Astrocyte of the cerebellum (primary cell): ENCODE data around the gene CDX2.
"Not testable (repeated sequence)": the region's sequence is repeated elsewhere in the genome, so short reads cannot be mapped to it uniquely, and the experiment has no call there.

Source experiments
- DNase-seq: peaks from one replicate; pipeline ENCODE4 v3.0.0-alpha.2; 2011; ENCODE audit warnings: low read depth
- H3K4me3 ChIP-seq: 2 replicates; pipeline ENCODE4 v1.5.1; 2011; ENCODE audit warnings: mild to moderate bottlenecking, low read depth, low read length, moderate library complexity
- in situ Hi-C: cut with HindIII; loops from 2 replicates; pipeline ENCODE4 v1.10.0; 2017; ENCODE audit warnings: low sequenced_read_pairs
- TF ChIP-seq, protein P1 (sequence below): IDR thresholded peaks from 2 replicates; pipeline ENCODE4 v1.5.1; 2012; ENCODE audit warnings: low read length, low read depth, moderate library complexity, mild to moderate bottlenecking; ENCODE audit errors: missing control alignments

CDX2 gene, protein sequence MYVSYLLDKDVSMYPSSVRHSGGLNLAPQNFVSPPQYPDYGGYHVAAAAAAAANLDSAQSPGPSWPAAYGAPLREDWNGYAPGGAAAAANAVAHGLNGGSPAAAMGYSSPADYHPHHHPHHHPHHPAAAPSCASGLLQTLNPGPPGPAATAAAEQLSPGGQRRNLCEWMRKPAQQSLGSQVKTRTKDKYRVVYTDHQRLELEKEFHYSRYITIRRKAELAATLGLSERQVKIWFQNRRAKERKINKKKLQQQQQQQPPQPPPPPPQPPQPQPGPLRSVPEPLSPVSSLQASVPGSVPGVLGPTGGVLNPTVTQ

DNA sequence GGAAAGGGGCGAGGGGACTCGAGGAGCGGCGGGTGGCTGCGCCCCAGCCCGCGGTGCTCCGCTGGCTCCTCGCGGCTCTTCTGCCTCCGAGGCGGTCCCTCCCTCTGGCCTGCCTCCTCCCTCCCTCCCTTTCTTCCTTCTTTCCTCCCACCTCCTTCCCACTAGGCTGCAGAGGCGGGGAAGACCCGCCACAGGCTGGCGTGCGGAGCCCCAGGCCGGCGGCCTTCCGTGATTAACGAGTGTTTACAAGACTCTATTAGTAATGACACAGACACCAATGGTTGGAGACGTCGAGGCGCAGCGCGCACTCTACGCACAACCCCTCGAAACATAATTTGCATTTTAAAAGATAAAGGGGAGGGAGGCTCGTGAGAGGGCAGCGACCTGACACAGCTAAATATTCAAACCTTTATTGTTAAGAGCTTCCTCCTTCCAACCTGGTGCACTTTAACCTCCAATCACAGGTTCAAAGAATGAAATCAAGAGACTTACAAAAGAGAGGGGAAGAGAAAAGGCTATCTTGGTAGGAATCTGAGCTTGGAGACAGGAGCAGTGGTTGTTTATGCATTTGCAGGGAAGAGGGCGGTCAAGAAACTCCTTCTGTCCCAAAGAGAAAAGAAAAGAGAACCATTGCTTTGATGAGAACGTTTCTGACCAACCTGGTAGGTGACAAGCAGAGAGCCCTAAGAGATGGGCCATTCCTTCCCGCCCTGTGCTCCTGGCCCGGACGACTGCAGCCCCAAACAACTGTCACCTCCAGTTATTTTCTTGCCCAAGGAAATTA is at the start of gene CDX2:
TSS of gene CDX2 (minus strand) at position 234 of the 784 bp plus-strand sequence. CDS start 309 bp downstream, outside the sequence.
- TF ChIP-seq, protein P1, sequence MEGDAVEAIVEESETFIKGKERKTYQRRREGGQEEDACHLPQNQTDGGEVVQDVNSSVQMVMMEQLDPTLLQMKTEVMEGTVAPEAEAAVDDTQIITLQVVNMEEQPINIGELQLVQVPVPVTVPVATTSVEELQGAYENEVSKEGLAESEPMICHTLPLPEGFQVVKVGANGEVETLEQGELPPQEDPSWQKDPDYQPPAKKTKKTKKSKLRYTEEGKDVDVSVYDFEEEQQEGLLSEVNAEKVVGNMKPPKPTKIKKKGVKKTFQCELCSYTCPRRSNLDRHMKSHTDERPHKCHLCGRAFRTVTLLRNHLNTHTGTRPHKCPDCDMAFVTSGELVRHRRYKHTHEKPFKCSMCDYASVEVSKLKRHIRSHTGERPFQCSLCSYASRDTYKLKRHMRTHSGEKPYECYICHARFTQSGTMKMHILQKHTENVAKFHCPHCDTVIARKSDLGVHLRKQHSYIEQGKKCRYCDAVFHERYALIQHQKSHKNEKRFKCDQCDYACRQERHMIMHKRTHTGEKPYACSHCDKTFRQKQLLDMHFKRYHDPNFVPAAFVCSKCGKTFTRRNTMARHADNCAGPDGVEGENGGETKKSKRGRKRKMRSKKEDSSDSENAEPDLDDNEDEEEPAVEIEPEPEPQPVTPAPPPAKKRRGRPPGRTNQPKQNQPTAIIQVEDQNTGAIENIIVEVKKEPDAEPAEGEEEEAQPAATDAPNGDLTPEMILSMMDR = no peak
- no peak within 1 kb of the TSS for H3K4me3 ChIP-seq
- no peak for DNase-seq
- in situ Hi-C loops = loop anchor here (25.0 kb wide), 1 partner anchor 132 kb away; no protein-coding TSS in a partner anchor

DNA sequence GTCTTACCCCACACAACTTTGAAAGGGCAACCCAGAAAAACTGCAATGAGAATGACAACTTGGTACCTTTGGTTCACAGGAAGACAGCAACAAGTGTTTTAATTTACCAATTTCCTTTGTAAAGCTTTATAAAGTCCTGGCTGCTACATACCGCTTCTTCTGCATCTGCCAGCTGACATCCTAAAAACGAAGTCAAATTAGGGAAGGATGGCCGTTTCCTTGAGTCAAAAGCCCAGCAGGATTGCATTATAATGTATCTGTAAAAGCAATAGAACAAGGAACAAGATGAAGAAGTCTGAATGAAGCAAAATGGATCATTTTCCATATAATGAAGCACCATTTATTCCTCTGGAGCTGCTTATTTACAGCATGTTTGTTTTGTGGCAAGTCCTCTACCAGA is 45.2 kb upstream of the CDX2 start:
- TF ChIP-seq, protein P1 = no peak
- no peak overlapping the region for H3K4me3 ChIP-seq
- in situ Hi-C loops = no loop called here
- no peak for DNase-seq

DNA sequence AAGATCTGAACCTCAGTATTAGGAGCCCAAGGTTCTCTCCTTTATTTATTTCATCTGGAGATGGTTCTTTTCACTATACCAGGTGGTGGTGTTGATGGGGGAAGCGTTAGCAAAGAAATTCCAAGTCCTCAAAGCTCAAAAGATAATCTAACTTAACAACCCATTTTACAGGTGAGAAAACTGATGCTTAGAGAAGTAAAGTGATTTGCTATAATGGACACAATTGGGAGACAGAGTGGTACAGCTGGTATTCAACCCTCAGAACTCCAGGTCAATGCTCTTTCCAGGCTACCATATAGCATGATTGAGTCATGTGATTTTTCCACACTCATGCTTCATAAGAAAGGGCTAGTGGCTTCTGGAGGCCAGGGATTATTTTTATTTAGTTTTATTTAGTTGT is 44.4 kb upstream of the CDX2 start:
- in situ Hi-C loops = no loop called here
- H3K4me3 ChIP-seq = no peak overlapping the region
- no peak for DNase-seq
- TF ChIP-seq, protein P1 = no peak

DNA sequence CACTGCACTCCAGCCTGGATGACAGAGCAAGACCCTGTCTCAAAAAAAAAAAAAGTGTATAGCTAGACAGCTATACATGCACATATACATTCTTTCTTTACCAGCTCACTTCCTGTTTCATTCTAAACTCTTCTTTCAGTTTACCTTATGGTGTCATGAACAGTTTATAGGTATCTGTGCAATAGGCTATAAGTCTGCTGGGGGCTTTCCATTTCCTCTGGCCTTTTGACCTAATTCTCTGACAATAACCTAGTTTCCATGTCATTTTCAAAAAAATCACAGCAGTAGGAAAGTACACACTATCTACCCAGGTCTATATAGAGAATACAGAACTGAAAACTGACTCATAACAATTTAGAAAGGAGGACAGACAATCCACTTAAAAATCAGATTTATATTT is 43.8 kb upstream of the CDX2 start:
- H3K4me3 ChIP-seq = no peak overlapping the region
- TF ChIP-seq, protein P1 = no peak
- in situ Hi-C loops = no loop called here
- DNase-seq = no peak

DNA sequence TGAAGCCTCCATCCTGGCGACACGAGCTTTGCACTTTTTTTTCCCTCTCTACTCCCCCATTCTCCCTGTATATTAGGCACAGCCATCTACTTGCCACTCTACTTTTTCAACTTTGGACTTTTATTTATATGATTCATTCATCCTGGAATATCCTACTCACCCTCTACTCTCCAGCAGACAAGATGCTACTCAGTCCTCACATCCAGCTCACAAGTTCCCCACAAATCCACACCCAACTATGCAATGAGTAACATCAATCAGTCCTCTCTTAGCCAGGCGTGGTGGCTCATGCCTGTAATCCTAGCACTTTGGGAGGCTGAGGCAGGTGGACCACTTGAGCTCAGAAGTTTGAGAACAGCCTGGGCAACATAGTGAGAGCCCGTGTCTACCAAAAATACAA is 43.3 kb upstream of the CDX2 start:
- no peak for DNase-seq

DNA sequence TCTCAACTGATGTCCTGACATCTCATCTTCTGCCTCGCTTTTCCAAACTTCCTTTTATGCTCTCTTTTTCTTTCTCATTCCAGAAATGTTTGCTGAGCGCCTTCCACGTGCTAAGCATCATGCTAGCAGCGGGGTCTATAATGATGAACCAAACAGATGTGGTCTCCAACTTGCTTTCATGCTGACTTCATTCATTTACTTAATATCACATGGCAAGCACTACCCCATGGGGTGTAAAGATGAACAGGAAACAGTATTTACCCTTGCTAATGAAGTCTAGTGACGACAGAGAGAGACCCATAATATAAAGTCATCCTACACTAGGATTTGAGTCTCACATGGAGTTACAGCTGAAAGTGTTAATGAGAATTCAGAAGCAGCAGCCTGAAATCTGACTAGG is 40.9 kb upstream of the CDX2 start:
- no peak for DNase-seq
- H3K4me3 ChIP-seq = no peak overlapping the region
- in situ Hi-C loops = no loop called here
- TF ChIP-seq, protein P1 = no peak

More for the DNA sequence above, 43.3 kb upstream of the CDX2 start:
- in situ Hi-C loops = no loop called here
- no peak overlapping the region for H3K4me3 ChIP-seq
- TF ChIP-seq, protein P1 = no peak

DNA sequence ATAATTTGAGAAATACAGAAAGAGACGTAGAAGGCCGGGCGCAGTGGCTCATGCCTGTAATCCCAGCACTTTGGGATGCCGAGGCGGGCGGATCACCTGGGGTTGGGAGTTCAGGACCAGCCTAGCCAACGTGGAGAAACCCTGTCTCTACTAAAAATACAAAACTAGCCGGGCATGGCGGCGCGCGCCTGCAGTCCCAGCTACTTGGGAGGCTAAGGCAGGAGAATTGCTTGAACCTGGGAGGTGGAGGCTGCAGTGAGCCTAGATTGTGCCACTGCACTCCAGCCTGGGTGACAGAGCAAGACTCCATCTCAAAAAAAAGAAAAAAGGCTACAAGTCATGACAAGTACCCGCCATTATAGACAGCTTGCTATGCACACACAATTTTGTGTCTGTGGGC is 35.9 kb upstream of the CDX2 start:
- H3K4me3 ChIP-seq, DNase-seq, in situ Hi-C loops: not testable (repeated sequence)
